ENCODE results near the gene NFE2. TPM values are rescaled to one million over a fixed set of nuclear protein-coding genes. Genes with fewer than 3 reads are reported as not detected.
A peak's percentile ranks its signal among the peaks of the same experiment; 100 is the strongest.

The NFE2 gene
- total RNA-seq, 4 donors from 2014 or later = 0.64 to 8.0 (median 1.8) TPM; not detected in 1

DNA sequence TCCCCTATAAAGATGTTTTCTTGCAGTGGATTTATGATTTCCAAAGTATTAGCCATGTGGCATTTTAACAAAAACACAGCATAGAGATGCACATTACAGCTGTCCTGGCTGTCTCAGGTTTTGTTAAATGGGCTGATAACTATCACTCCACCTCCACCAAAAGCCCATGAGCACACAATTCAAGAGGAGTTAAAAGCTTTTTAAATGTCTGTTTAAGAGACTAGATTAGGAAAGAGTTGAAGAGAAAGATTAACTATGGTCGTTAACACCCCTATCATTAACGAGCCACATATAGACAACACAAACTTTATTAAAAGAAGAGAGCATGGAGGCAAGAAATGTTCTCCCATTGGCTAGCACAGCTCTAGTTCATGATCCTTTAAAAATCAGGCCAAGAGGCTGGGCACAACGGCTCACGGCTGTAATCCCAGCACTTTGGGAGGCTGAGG is 35.4 kb downstream of the NFE2 start:
- no peaks in the 10 kb centered on the region for H3K9me3 ChIP-seq
- peaks cover 15% of the 10 kb centered on the region in 2 donors for H3K4me1 ChIP-seq
- no peak overlapping the region for H3K27ac ChIP-seq
- no peak for ATAC-seq
- H3K4me3 ChIP-seq = no peak overlapping the region
- no peaks in the 10 kb centered on the region for H3K36me3 ChIP-seq
- TF ChIP-seq, protein P1, sequence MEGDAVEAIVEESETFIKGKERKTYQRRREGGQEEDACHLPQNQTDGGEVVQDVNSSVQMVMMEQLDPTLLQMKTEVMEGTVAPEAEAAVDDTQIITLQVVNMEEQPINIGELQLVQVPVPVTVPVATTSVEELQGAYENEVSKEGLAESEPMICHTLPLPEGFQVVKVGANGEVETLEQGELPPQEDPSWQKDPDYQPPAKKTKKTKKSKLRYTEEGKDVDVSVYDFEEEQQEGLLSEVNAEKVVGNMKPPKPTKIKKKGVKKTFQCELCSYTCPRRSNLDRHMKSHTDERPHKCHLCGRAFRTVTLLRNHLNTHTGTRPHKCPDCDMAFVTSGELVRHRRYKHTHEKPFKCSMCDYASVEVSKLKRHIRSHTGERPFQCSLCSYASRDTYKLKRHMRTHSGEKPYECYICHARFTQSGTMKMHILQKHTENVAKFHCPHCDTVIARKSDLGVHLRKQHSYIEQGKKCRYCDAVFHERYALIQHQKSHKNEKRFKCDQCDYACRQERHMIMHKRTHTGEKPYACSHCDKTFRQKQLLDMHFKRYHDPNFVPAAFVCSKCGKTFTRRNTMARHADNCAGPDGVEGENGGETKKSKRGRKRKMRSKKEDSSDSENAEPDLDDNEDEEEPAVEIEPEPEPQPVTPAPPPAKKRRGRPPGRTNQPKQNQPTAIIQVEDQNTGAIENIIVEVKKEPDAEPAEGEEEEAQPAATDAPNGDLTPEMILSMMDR (IDR thresholded peaks at IDR 0.05 in 4 of 5, conservative IDR thresholded peaks at IDR 0.05 in 1 of 5) = no peak
- no peak for TF ChIP-seq POLR2A (IDR thresholded peaks at IDR 0.05)
- in situ Hi-C loops (cut with MboI; ENCODE audit: low sequenced_read_pairs in 4 of 4) = no loop called here
- intact Hi-C loops (cut with DNase I; ENCODE audit: low total_unique reads) = no loop called here
- no peak for DNase-seq
- no peaks in the 10 kb centered on the region for H3K27me3 ChIP-seq

DNA sequence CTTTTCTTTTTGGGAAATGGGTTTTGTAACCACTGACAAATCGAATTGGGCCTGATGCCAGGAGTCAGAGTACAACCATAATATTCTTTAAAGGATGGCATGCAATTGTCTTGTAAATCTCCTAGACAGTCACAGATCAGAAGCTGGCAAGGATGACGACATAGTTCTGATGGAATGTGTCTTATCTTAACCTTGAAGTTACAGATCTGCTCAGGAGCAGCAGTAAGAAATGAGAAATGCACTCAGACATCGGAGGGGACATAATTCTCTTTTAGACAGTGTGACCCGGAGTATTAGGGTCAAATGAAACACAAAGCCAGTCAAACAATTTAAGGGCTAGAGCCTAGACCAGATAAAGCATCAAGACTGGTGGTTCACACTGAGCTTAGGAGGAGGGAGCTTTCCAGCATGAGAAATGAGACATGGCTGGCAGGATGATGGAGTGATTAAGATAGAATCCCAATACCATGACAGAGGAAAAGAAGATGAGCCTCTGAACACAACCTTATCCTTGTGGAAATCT is 38.4 kb downstream of the NFE2 start:
- ATAC-seq (no peak), DNase-seq (no peak)
- Histone ChIP-seq H3K36me3 (peaks cover 0 to under 1% of the 10 kb centered on the region in 2 donors), H3K4me1 (peaks cover 31 to 34% of the 10 kb centered on the region in 2 donors), H3K4me3 (no peak overlapping the region), H3K9me3 (no peaks in the 10 kb centered on the region), H3K27ac (no peak overlapping the region), H3K27me3 (no peaks in the 10 kb centered on the region)
- intact Hi-C loops (cut with DNase I; ENCODE audit: low total_unique reads) = no loop called here
- TF ChIP-seq, protein P1 (IDR thresholded peaks at IDR 0.05 in 4 of 5, conservative IDR thresholded peaks at IDR 0.05 in 1 of 5) = no peak
- no peak for TF ChIP-seq POLR2A (IDR thresholded peaks at IDR 0.05)
- in situ Hi-C loops (cut with MboI; ENCODE audit: low sequenced_read_pairs in 4 of 4) = no loop called here

- H3K27ac ChIP-seq = no peak overlapping the region
- intact Hi-C loops (cut with DNase I; ENCODE audit: low total_unique reads) = loop anchor here (2.0 kb wide), 1 partner anchor 13 kb away; no protein-coding TSS in a partner anchor
- no peaks in the 10 kb centered on the region for H3K27me3 ChIP-seq
- in situ Hi-C loops (cut with MboI; ENCODE audit: low sequenced_read_pairs in 4 of 4) = no loop called here
- no peak for DNase-seq
- H3K4me3 ChIP-seq = no peak overlapping the region
- peaks cover 31 to 34% of the 10 kb centered on the region in 2 donors for H3K4me1 ChIP-seq
- H3K9me3 ChIP-seq = no peaks in the 10 kb centered on the region
- TF ChIP-seq, protein P1 (IDR thresholded peaks at IDR 0.05 in 4 of 5, conservative IDR thresholded peaks at IDR 0.05 in 1 of 5) = no peak
- TF ChIP-seq POLR2A (IDR thresholded peaks at IDR 0.05) = no peak
- peaks cover 0 to 6% of the 10 kb centered on the region in 2 donors for H3K36me3 ChIP-seq
- no peak for ATAC-seq
Observed at GRCh38 chr12:54261815-54262402, 38.9 kb downstream of the NFE2 start.

DNA sequence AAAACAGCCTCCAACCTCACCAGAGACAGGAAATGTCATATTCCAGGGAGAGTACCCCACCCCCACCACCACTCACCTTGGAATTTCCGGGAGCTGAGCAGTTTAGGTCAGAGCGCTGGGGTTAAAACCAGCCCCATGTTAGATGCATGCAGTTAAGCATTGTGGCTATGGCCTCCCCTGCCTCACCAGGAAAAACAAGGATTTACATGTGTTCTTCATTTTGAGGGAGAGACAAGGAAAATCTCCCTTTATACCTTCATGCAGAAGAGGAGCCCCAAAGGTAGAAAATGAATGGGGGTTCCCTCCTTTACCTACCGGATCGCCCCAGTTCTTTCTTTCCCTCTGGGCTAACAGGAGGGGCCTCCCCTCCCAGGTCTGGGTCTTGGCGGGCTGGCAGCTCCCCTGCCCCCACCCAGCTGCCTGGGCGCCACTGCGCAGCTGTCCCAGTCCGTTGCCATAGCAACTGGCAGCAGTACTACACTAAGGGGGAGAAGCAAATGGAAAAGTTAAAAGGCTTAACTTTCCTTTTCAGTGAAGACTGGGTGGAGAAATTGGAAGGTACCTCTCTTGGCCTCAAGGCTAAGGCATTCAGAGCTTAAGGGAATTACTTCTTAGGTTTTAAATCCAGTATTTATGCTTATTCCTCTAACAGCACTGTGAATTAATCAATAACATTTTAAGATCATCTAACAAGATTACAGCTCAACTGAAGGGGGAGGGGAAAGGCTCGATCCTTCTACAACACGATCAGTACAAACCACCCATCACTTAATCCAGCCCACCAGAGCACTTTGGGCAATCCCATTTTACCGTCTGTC is 41.4 kb downstream of the NFE2 start:
- TF ChIP-seq, protein P1 (IDR thresholded peaks at IDR 0.05 in 4 of 5, conservative IDR thresholded peaks at IDR 0.05 in 1 of 5) = no peak
- TF ChIP-seq POLR2A (IDR thresholded peaks at IDR 0.05) = no peak
- peak overlapping the region; percentile 27 to 56 (median 44) for H3K4me3 ChIP-seq
- H3K36me3 ChIP-seq = peaks cover 0 to 14% of the 10 kb centered on the region in 2 donors
- in situ Hi-C loops (cut with MboI; ENCODE audit: low sequenced_read_pairs in 4 of 4) (no loop called here), intact Hi-C loops (cut with DNase I; ENCODE audit: low total_unique reads) (loop anchor here (2.0 kb wide), 1 partner anchor 15 kb away; no protein-coding TSS in a partner anchor)
- DNase-seq (peak; percentile 41 to 52), ATAC-seq (peak; percentile 60 to 67)
- H3K9me3 ChIP-seq = no peaks in the 10 kb centered on the region
- H3K4me1 ChIP-seq = peaks cover 31 to 34% of the 10 kb centered on the region in 2 donors
- peak overlapping the region; percentile 27 to 57 (median 48) for H3K27ac ChIP-seq
- H3K27me3 ChIP-seq = no peaks in the 10 kb centered on the region
